NCI-H748 (cell line): Measurements from ENCODE around the gene MARCHF3.
"Not testable (repeated sequence)": the region's sequence is repeated elsewhere in the genome, so short reads cannot be mapped to it uniquely, and the experiment has no call there.

Experiments used
- DNase-seq: peaks from one replicate; lab custom pipeline; 2025; ENCODE audit not compliant: unreplicated experiment; lab: John Stamatoyannopoulos, UW

MARCHF3 gene

DNA sequence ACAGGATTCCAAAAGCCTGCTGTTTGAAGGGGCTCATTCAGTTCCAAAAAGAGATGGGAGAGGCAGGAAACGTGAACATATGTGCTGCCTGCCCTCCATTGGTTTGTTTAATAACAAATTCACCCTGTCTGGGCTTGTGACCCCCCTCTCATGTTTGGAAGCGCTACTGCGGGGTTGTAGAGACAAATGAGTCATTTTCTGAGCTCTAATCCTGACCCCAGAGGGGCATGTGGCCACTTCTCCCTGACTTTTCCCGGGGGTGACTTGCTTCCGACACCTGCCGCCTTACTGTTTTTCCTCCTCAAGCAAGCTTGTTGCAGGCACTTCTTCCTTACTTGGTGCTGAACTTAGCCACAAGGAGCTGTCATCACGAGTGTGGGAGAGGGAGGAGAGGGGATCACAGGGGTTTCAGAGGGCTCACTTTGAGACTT, 177.5 kb downstream of the MARCHF3 start:
- DNase-seq: no peak

GRCh38 chr5:126852091-126852571, 178.2 kb downstream of the MARCHF3 start:
- no peak for DNase-seq

DNA sequence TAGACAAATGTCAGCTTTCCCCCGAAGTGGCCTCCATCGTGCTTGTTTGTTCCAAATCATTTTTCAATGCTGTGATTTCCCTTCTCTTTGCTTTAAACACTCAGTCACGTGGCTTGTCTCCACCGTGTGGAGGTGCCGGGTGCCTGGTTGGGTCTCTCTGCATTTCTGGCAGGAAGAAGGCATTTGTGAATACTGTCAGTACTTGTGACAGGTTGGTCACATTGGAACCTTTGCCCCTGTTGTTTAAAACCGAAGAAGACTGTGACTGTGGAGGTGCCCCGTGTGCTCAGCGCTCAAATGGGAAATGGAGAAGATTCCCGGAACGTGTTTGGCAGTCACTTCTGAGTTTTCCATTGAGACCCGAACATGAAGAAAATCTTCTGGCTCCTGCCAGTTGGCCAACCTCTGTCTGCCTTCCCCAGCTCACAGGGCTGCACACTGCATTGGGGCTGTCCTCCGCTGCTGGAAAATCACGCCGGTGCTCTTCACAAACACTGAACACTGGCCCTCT, 178.8 kb downstream of the MARCHF3 start:
- no peak for DNase-seq

- DNase-seq: no peak
These were observed 181.2 kb downstream of the MARCHF3 start for GRCh38 chr5:126849101-126849678.

GRCh38 chr5:126848253-126848652, 182.1 kb downstream of the MARCHF3 start:
- DNase-seq: no peak

DNA sequence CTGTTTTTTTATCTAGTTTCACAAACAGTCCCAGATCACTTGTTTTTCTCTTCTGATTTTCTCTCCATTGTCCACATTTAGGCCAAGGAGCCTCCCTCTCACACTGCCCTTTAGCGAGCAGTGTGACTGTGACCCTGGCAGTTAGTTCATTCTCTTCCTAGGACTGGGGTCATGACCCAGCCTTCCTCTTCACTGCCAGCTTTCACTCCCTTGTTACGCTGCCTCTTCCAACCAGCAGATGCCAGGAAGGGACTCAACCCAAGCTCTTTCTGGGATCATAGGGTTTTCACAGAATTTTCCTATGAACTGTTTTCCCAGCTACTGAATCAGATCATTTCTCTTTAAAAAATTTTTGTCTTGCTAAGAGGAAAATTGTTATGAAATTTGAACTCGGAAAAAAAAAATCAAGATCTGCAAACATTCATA, 182.5 kb downstream of the MARCHF3 start:
- no peak for DNase-seq

DNA sequence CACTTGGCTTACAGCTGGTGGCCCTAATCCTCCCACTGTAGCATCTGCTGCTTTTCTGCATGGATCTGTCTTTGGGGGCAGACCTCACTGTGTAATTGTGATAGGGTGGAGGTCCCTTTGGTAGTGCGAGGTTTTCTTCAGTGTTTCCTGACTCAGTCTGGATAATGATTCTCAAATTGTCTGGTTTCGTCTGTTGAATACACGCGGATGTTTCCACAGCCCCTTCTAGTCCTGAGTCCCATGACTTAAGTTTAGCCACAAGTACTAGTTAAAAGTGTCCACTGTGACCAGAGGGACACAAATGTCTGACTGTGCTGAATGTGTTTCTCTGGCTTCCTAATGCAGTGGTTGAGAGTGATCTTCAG, 182.9 kb downstream of the MARCHF3 start:
- DNase-seq: no peak

DNA sequence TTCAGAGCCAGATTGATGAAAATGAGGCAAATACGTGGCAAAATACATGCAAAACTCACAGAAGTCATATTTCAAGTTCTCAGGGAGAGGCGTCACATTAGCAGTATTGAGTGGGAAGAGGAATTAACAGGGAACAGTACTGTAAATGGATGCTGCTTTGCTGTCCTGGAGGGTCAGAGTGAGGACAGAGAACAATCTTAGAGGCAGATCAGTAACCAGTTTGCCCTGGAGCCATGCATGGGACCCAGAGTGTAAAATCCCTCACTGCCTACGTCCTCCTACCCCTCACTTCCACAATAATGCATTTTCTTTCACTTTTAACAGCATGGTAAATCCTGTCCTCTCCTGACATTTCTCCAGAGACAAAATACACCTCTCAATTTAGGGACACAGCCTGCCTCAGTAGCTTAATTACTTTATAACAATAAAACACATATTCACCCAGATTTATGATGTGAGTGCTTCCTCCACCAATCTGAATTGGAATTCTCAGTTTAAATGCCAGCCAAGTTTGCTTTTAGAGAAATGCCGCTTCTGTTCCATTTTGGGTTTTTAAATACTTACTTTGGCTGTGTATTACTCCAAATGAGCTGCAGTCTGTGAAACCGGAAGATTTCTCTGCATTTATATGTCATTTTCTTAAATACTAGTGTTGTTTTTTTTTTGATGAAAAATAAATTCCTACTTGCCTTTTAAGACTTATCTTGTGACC, 183.5 kb downstream of the MARCHF3 start:
- DNase-seq: no peak

DNA sequence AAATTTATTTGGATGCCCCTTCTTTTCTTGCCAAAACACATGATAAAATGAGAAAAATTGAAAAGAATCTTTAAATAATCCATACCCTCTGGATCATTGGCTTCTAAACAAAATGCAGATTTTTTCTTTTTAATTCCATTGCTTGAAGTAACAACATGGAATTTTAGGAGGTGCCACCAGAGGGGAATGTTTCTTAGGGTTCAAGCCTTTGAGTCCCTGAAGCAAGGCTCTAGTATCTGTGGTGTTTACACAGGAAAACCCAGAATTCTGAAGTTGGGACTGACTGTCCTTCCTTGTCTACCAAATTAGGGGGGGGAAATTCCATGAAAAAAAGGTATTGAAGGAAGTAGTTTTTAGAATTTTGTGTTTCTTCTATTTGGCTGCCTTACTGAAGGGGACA, 184.0 kb downstream of the MARCHF3 start:
- DNase-seq: no peak

- DNase-seq: not testable (repeated sequence)
These were observed 184.8 kb downstream of the MARCHF3 start for GRCh38 chr5:126845470-126846070.

DNA sequence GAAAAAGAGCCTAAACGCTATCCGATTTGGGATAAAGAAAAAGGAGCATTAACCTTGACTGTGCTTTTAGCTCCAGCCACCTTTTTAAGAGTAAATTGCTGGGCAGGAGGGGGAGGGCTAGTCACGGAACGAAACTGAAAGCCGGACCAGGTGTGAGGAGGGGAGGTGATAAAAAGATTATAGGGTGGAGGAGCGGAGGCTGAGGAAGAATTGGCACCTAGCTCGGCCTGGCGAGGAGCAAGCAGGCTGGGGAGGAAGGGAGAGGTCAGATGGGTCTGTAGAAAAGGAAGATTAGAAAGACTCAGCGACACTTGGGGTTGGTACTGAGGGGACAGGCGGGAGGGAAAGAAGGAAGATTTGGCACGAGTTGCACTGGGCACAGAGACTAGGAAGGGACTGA, 187.0 kb downstream of the MARCHF3 start:
- DNase-seq: not testable (repeated sequence)

GRCh38 chr5:126839407-126839806, 191.0 kb downstream of the MARCHF3 start:
- not testable (repeated sequence) for DNase-seq

GRCh38 chr5:126837906-126838539, 192.3 kb downstream of the MARCHF3 start:
- no peak for DNase-seq

- no peak for DNase-seq
These were observed 193.1 kb downstream of the MARCHF3 start for GRCh38 chr5:126837242-126837641.

GRCh38 chr5:126836778-126837177, 193.6 kb downstream of the MARCHF3 start:
- no peak for DNase-seq

DNA sequence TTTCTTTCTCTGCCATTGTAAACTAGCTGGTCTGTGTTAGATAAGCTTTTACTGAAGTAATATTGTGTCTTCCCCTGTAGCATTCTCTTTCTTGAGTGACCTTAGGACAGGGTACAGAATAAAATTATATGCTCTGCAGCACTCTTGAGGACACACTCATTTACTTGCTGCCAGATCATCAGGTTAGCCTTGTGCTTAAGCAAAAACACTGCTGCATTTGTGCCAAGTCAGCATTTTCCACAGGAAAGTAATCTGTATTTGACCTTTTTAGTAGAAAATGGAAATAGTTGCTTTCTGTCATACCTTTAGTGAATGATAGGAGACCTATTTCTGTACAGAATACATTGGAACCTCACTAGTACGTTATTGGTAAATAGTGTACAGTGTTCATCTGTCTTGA, 199.2 kb downstream of the MARCHF3 start:
- no peak for DNase-seq

DNA sequence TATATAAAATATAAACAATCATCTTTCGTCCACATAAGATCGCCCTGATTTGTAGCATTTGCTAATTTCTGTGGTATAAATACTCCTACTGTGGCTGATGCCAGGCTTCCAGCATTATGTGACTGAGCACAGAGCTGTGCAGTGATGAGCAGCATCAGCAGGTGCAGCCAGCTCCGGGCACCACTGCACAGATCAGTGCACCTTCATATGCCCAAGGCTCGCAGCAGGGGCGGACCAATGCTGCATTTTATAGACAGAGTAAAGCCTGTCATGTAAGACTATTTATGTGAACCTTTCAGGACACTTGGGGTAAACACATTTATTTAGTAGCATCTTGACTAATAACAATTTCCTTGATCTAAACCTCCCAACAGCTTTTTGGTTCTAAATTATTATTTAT, 200.3 kb downstream of the MARCHF3 start:
- DNase-seq: no peak

- DNase-seq: no peak
These were observed 201.3 kb downstream of the MARCHF3 start for GRCh38 chr5:126829098-126829497.

DNA sequence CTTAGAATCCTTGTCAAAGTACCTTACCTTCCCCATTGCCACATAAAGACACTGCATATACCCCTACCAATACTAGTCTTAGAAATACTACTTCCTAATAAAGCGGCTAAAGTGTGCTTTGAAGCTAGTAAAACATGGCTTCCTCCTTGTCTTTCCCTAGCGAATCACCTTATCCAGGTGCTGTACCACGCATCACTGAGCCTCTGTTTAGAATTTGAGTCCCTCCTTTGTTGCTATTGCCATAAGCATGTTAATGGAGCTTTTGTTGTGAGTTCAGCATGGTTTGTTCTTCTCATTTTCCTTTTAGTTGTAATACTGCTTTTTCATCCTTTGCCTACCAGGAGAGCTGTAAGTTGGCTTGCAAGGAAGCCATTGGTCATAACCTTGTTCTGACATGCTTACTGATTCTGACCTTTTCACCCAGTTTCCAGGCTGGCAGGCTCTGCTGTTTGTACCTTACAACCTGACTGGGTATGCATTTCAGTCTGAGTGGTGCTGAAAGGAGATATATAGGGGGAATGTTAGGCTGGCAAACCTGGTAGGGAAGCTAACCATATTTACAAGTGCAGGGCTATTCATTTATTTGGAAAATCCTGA, 203.6 kb downstream of the MARCHF3 start:
- DNase-seq: no peak

- DNase-seq: no peak
These were observed 211.1 kb downstream of the MARCHF3 start for GRCh38 chr5:126819253-126819652.

DNA sequence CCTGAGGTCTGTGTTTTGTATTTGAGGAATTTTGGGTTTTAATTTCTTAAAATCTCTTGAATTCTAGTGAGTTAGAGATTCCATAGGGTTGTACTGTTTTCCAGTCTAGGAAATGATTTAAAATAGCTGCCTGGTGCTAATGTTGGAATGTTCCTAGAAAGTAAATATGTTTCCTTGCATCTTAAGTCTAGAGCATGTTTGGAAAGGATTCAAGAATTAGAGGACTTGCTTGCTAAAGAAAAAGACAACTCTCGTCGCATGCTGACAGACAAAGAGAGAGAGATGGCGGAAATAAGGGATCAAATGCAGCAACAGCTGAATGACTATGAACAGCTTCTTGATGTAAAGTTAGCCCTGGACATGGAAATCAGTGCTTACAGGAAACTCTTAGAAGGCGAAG, 211.6 kb downstream of the MARCHF3 start:
- no peak for DNase-seq
